ENCODE measurements around the gene TNP2.
A peak's percentile ranks its signal among the peaks of the same experiment; 100 is the strongest.
"Not testable (repeated sequence)": the region's sequence is repeated elsewhere in the genome, so short reads cannot be mapped to it uniquely, and the experiment has no call there.

The TNP2 gene

DNA sequence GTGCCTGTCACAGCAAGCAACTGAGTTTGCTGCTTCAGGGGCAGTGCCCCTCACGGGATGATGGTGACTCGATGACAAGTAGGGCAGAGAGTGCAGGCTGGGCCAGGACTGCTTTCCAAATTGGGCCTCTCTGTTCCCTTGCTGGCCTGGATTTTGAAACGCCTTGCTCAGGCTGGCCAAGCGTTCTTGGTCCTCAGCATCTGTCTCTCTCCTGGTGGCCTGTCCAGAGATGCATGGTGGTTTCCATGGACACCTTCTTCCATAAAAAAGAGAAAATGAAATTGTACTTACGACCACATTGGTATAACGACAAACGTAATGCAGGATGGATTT lies 31.4 kb upstream of the TNP2 start:
- no peak for DNase-seq (ENCODE audit: low read depth, low spot score)

DNA sequence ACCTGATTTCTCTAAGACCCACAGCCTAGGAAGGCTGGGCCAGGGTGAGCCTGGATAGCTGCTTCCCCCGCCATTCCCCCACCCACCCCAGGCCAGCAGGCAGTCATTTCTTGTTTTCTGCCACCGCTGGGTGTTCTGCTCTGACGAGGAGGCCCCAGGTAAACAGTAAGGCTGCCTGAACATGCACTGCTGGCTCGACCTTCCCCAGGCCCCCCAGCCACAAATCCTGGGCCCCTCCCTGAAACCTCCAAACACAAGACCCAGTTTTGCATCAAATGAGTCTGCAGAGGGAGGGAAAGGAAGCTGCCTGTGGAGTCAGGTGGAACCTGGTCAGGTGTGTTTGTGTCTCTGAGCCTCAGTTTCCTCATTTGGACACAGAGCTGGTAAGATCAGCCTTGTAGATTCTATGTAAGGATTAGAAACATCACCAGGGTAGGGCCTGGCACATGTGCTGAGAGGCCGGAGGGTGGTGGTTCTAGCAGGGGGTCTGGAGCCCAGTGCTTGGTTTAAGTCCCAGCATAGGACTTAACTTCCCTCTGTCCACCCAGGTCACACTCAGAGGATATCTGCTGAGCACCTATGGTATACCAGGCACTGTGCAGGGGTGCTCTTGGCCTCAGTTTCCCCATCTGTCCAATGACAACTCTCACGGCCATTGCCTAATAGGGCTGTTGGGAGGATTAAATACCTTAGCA lies 30.9 kb upstream of the TNP2 start:
- DNase-seq (ENCODE audit: low read depth, low spot score) = no peak

DNA sequence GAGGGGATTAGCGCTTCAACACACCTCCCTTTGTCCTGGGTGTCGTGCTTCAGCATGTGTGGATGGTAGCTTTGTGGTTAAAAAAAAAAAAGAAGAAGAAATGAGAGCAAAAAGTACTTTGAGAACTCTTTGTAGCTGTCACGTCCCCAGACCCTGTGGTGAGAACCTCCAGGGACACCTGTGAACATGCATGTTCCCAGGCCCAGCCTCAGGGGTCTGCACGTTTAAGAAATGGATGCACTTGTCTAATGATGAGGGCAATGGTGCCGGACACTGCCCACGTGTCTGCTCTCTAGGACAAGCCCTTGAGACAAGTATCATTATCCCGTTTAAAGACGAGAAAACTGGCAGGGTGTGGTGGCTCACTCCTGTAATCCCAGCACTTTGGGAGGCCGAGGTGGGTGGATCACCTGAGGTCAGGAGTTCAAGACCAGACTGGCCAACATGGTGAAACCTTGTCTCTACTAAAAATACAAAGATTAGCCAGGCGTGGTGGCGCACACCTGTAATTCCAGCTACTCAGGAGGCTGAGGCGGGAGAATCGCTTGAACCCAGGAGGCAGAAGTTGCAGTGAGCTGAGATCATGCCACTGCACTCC lies 29.9 kb upstream of the TNP2 start:
- DNase-seq (ENCODE audit: low read depth, low spot score) = not testable (repeated sequence)

DNA sequence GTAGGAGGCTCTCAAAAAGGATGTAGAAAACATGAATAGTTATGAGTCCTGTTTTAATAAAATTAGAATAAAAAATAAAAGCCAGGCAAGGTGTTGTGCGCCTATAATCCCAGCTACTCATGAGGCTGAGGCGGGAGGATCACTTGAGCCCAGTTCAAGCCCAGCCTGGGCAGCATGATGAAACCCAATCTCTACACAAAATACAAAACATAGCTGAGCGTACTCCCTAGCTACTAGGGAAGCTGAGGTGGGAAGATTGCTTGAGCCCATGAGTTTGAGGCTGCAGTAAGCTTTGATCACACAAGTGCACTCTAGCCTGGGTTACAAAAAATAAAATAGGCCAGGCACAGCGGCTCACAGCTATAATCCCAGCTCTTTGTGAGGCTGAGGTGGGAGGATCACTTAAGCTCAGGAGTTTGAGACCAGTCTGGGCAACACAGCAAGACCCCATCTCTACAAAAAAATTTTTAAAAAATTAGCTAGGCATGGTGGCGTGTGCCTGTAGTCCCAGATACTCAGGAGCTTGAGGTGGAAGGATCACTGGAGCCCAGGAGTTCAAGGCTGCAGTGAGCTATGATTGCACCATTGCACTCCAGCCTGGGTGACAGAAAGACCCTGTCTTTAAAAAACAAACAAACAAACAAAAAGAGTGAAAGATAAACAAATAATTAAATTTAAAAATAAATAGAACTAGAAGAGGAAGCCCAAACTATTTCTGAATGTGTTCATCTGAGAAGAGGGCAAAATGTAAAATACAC lies 29.2 kb upstream of the TNP2 start:
- DNase-seq (ENCODE audit: low read depth, low spot score) = no peak

DNA sequence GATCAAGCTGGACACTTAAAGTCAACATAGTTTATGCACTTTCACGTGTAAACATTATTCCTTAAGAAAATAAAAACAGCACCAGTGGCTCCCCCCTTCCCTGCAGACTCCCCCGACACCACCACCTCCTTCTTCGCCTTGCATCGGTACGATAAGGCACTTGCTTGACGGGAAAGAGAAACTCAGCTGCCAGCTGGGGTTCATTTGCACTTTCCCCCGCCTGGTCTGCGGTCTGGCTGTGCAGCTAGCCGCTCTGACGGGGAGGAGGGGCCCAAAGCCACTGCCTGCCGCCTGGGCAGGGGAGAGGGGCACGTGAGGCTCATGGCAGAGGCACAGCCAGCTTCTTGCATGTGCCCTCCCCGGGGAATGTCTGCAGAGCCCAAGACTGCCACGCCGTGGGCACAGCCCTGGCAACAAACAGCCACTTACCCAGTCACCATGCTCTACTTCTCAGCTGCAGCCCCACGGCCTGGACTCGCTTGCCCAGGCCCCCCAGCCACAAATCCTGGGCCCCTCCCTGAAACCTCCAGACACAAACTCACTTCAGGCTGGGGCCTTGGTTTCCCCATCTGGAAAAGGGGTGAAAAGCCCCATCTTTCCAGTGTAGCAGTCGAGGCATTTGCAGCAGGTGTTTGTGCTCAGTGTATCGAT lies 28.5 kb upstream of the TNP2 start:
- peak; percentile 24 for DNase-seq (ENCODE audit: low read depth, low spot score)

DNA sequence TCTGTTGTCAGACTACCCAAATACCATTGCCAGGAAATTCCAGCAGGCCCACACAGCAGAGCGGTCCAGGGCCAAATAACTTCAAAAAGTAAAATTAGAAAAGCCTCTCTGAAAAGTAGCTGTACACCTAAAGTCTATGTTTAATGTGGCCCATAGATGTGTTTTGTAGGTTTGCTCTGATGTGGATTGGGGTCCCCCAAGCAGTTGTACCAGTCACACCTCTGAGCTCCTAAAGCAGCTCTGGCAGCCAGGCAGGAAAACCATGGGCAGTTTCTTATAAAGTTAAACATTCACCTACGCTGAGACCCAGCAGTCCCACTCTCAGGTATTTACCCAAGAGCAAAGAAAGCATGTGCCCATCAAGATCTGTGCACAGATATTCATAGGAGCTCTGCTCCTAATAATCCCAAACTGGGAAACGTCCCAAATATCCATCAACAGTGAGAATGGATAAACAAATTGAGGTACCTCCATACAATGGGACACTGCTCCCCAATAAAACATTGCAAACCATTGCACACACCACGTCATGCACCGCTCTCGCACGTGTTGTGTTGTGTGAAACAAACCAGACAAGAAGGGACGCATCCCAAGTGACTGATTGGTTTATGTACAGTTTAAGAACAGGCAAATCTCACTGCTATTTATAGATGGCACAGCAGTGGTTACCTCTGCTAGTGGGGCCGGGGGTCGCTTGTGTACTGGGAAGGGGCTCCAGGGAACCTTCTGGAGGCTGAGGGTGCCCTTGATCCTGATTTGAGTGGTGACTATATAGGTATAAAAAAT lies 27.8 kb upstream of the TNP2 start:
- no peak for DNase-seq (ENCODE audit: low read depth, low spot score)

DNA sequence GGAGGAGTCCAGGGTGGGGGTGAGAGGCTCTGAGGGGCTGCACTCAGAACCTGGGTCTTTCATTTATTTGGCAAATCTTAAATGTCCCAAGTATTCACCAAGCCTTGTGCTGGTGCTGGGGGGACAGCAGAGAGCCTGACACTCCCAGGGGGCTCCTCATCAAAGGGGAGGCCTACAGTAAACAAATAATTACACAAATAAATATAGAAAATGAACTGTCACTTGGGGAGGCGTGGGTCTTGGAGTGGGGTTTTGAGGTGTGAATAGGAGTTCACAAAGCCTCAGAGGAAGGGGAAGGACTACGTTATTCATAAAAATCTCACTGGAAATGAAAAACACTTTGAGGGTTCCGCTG lies 27.2 kb upstream of the TNP2 start:
- DNase-seq (ENCODE audit: low read depth, low spot score) = no peak

DNA sequence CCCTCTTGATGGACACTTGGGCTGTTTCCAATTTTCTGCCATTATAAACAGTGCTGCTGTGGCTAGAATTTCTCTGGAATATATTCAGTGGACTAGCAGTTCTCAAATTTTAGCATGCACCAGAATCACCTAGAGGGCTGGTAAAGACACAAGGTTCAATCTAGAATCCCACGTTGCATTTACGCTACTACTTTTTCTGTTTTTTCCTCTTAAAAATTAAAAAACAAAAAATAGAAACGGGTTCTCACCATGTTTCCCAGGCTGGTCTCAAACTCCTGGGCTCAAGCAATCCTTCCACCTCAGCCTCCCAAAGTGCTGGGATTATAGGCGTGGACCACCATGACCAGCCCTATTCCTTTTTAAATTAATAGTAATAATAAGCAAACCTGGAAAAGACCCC lies 26.5 kb upstream of the TNP2 start:
- DNase-seq (ENCODE audit: low read depth, low spot score) = no peak

DNA sequence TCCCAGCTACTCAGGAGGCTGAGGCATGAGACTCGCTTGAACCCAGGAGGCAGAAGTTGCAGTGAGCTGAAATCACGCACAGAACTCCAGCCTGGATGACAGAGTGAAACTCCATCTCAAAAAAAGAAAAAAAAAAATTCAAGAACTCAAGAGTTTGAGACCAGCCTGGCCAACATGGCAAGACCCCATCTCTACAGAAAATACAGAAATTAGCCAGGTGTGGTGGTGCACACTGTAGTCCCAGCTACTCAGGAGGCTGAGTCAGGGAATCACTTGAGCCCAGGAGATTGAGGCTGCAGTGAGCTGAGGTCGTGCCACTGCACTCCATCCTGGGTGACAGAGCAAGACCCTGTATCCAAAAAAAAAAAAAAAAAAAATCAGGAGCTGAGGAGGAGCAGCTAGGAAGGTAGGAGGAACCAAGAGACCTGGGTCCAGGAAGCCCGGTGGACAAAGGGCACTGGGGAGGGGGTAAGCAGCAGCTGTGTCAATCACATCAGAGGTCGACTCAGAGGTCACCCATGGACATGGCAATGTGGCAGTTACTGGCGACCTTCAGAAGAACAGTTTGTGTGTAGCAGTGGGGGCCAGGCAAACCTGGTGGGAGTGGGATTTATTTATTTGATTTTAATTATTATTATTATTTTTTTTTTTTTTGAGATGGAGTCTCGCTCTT lies 23.1 kb upstream of the TNP2 start:
- no peak for DNase-seq (ENCODE audit: low read depth, low spot score)

DNA sequence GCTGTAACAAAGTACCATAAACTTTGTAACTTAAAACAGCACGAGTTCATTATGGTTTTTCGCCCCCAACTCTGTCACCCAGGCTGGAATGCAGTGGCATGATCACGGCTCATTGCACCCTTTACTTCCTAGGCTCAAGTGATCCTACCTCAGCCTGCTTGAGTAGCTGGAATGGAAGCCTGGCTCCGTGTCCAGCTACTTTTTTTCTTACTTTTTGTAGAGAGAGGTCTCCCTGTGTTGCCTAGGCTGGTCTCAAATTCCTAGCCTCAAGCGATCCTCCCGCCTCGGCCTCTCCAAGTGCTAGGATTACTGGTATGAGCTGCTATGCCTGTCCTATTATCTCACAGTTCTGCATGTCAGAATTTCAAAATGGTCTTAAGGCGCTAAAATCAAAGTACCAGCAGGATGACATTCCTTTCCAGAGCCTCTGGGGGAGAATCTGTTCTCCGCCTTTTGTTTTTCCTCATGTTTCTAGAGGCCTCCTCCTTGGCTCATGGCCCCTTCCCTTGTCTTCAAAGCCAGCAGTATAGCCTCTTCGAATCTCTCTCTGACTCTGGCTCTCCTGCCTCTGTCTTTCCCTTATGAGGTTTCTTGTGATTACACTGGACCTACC lies 22.1 kb upstream of the TNP2 start:
- no peak for DNase-seq (ENCODE audit: low read depth, low spot score)

DNA sequence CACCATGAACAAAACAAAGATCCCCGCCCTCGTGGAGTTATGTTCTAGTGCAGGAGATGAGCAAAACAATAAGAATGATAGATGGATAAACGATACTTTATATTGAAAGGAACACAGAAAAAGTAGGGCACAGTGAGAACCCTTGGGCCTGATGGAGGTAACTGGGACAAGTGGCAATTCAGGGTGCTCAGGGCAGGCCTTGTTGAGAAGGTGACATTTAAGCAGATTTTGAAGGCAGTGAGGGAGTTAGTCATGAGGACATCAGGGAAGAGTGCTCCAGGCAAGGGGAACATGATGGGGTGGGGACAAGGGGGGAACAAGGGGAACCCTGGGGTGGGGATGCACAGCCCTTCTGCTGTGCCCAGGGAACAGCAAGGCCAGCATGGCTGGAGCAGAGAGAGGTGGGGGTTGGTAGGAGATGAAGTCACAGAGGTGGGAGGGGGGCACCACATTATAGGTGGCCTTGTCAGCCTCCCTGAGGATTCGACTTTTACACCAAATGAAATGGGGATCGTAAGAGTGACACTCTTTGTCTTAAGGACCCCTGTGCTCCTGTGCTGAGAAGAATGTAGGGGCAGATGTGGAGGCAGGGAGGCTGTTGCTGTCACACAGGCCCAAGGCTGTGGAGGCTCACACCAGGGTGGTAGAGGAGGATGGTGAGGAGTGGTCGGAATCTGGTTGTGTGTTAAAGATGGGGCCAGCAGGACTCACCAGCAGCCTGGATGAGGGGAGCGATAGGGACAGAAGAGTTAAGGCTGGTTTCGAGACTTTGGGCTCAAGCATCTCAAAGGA lies 21.2 kb upstream of the TNP2 start:
- no peak for DNase-seq (ENCODE audit: low read depth, low spot score)

DNA sequence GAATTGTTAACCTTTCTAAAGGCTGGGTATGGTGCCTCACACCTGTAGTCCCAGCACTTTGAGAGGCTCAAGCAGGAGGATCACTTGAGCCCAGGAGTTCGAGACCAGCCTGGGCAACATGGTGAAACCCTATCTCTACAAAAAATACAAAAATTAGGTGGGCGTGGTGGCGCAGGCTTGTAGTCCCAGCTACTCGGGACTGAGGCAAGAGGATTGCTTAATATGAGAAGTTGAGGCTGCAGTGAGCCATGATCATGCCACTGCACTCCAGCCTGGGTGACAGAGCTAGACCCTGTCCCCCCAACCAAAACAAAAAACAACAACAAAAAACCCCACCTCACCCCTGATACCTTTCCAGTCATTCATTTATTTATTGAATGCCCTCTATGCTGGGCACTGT lies 20.6 kb upstream of the TNP2 start:
- DNase-seq (ENCODE audit: low read depth, low spot score) = not testable (repeated sequence)

DNA sequence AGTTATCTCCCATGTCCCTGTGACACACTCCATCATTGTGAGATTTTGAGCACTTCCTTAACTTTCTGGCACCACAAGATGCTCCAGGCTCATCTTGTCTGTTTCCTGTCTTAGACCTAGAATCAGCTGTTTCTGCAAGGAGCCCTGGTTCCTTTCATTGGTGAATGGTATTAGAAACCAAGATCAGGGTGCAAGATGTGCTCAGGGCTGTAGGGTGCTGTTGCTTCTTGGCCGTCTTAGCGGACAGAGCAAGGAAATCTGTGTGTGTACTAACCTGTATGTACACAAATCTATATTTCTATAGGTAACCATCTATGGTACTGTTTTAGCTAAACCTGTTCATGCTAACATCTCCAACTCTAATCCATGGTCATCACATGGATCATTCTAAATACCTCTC lies 20.1 kb upstream of the TNP2 start:
- no peak for DNase-seq (ENCODE audit: low read depth, low spot score)

DNA sequence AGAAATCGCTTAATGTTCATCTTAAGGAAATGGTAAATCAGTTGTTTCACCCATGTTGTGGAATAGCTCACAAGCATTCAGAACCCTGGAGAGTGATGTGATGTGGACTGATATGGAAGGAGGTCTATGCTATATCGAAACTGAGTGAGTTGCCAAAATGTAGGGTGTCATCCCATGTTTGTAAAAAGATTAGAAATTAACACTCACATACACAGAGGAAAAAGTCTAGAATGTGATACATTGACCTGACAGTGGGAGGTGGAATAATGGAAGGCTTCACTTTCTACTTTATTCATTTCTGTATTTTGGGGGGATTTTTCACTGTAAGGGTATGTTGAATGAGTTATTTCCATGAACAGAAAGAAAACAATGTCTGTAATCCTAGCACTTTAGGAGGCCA lies 16.7 kb upstream of the TNP2 start:
- DNase-seq (ENCODE audit: low read depth, low spot score) = no peak

DNA sequence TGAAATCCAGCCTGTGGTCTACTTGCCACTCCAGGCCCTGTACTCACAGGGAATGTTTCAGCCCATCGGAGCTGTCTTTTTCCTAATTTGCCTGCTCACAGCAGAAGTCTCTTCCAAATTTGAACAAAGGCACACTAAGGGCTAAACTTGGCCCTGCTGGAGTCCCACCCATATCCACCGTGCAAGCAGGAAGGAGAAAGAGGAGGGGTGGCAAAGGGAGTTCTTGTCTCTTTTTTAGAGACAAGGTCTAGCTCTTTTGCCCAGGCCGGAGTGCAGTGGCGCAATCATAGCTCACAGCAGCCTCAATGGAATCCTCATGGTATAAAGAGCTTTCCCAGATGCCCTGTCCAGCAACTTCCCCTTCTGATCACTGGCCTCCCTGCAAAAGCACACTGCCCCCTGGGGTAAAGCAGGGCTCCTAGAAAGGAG lies 14.7 kb upstream of the TNP2 start:
- no peak for DNase-seq (ENCODE audit: low read depth, low spot score)

DNA sequence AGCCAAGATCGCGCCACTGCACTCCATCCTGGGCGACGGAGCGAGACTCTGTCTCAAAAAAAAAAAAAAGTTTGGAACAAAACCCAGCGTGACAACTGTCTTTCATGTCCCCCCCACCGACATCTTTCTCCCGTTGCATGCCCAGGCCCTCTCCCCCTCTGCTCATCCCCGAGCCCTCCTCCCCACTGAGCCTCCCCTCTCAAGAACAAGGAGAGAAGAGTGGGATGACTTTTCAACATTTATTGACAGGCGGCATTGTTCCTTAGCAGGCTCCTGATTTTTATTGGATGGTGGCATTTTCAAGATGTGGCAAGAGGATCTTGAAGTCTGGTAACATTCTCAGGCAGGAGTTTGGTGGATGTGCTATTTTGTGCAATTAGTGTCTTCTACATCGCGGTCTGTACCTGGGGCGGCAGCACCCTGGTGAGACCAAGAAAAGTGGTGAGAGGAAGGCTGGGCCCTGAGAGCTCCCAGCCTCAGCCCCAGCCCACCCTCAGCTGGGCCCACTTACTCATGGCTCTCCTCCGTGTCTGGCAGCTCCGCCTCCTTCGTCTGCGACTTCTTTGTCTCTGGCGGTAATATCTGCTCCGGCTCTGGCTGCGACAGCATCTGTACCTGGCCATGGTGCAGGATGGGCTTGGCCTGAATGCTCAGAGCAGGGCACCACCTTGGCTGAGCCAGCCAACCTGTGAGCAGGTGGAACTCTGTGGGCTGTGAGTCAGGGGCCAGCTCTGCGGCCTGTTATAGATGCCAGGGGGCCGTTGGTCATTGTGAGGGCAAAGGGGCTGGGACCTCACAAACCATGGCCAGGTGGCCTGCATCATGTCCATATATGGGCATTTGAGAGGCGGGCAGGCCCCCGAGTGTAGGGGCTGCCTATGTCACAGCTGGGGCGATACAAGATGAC lies 11.7 kb upstream of the TNP2 start, which contains the start of gene PRM1:
Gene PRM1 (minus strand): TSS at position 715 of the 907 bp plus-strand sequence. CDS start 92 bp downstream, at position 623.
- no peak for DNase-seq (ENCODE audit: low read depth, low spot score)

DNA sequence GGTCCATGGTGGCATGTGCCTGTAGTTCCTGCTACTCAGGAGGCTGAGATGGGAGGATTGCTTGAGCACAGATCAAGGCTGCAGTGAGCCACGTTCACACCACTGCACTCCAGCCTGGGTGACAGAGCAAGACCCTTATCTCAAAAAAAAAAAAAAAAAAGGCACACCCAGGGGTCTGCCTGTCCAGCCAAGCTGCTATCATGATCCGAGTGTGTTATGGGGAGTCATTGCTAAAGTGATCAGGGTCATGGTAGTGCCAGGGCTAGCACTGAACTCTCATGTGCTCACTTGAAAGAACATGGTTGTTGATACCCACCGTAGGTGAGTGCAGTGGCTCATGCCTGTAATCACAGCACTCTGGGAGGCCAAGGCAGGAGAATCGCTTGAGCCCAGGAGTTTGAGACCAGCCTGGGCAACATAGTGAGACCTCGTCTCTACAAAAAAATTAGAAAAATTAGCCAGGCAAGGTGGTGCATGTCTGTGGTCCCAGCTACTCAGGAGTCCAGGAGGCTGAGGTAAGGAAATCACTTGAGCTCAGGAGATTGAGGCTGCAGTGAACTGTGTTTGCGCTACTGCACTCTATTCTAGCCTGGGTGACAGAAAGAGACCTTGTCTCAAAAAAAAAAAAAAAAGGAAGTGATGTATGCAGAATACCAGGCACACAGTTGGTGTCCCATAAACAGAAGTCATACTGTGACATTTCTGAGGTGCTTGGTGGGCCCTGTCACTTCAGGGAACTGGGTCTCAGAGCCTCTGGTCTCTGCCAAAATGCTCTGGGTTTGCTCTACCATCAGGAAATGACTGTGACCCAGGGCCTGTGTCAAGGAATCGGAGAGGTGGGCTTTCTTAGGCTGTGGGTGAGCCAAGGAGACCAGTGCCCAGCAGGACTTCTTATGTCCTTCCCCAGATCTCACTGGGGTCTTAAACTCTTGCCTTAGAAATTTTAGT lies 9.8 kb upstream of the TNP2 start:
- DNase-seq (ENCODE audit: low read depth, low spot score) = no peak
